Fibroblast of skin of right biceps (primary cell): ENCODE measurements around the gene USP2.

Experiments used
- DNase-seq: peaks from one replicate; pipeline ENCODE4 v3.0.0-alpha.2; 2013

The USP2 gene

DNA sequence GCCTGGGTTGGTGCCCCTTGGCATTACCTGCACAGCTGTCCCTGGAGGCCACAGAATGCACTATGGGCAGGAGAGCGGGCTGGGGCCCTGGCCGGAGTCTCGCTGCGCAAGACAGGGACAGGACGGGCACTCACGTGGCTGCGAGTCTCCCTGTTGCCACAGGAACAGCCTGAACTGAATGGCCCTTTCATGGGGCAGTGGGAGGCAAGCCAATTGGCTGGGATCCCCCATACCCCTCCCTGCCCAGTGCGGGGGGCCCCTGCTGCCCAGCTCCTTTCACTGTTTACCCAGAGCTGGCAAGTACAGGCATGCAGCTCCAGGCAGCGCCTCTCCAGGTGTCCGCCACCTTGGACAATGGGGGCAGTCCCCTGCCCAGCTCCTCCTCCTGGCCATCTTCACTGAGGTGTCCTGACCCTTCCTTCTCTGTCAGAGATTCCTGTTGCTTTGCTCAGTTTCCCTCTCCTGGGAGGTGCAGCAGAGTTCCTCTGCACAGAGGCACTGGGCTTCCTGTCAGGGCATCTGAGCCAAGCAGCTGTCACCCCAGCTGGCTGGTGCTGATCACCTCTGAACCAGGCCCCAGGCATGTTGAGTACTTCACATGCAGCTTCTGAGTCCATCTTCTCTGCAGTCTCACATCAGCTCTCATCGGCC, 5.2 kb downstream of the USP2 start:
- DNase-seq = no peak

DNA sequence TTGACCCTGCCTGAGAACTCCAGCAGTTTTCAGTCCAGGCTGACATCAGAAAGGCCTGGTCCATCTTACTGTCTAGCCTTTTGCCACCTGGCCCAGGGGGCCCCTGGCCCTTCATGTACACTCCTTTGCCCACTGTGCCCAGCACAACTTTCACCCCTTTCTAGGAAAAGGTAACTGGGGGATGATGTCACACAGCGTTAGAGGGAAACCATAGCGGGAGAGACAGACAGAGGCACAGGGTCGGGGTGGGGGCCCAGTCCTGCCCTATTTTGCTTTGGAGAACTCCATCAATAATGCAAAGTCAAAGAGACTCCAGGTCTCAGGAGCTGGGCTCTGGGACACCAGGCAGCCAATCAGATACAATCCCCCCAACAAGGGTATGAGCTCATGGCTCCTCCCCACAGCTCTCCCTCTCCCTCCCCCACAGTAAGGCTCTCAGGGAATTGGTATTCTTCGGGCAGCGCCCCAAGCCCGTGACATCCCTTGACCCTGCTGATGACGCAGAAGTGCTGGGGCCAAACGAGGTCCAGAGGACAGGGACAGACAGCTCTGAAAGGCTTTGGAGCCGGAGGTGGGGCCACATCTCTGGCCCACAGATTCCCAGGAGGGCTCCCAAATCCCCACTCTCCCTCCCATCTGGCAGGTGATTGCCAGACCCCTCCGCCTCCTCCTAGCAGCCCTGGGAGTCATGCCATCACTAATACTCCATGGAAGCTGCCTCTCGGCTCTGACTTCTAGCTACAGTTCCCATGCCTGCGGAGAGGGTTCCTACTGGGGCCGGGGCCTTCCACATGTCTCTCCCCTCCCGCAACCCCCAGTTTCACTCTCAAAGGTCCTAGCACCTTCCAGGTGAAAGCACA, 5.9 kb downstream of the USP2 start:
- peak; percentile 49 for DNase-seq

GRCh38 chr11:119374632-119375336, 6.7 kb downstream of the USP2 start:
- no peak for DNase-seq

- peak; percentile 69 for DNase-seq
These were observed 7.4 kb downstream of the USP2 start for GRCh38 chr11:119373921-119374631.

- DNase-seq = no peak
These were observed 8.2 kb downstream of the USP2 start for GRCh38 chr11:119373059-119373920.

GRCh38 chr11:119372260-119373058, 9.0 kb downstream of the USP2 start:
- no peak for DNase-seq

GRCh38 chr11:119371778-119372182, 9.7 kb downstream of the USP2 start:
- DNase-seq = no peak

DNA sequence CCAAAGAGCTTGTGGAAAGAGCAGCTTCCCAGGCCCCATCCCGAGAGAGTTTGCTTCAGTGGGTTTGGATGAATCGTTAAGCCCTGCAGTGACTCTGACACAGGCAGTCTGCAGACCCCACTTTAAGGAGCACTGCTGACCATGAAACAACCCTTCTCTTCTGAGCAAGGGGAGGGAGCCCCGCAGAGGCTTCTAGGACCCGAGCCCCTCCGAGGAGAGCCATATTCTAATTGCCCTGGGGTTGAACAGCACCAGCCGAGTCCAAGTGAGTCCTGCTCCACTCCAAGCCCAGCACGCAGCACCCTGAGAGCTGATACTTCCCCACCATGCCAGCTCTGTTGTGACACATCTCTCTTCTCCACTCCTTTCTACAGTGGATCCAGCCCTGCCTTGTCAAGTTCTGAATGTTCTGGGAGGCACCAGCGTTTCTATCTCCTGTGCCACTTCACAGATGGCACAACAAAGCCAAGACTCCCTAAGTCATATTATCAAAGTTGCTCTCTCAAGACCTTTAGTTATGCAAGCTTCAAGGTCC, 10.4 kb downstream of the USP2 start:
- no peak for DNase-seq

GRCh38 chr11:119370486-119371046, 10.9 kb downstream of the USP2 start:
- DNase-seq = no peak

- no peak for DNase-seq
These were observed 12.2 kb downstream of the USP2 start for GRCh38 chr11:119369132-119369925.

DNA sequence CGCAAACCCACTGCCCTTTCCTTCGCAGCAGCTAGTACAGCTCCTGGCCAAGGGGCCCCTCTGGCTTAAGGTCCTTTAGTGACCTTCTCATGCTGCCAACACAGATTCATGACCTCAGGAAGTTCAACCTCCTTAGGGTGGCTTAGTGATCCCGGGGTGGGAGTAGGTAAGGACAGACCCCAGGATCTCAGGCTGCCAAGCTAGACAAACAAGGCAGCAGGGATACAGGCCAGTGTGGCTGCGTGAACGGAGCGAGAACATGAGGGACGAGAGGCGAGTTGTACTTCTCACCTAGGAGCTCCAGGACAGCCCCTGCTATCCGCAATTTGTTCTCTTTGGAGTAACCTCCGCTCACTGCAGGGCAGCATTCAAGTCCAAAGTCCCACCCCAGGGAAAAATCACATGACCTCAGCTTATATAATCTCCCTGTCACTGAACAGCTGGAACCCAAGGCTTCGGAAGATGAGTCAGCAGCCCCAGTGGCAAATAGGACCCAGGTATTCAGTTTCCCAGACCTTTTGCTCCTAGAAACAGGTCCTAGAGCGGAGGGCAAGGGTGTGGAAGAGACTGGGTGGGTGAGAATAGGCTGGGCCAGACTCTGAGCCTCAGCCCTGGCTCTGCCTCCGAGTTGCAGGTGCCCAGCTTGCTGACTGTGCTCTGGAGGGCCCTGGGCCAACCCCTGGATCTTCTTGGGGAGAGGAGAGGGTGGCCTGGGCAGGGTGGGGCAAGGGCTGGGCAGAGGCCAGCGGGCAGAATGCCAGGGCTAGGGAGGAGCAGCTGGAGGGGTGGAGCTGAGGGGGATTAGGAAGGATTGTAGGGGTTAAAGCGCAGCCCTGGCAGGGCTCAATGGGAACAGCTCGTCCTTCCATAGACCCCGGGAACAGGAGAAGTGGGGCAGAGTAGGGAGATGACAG, 13.1 kb downstream of the USP2 start:
- no peak for DNase-seq

- no peak for DNase-seq
These were observed 13.8 kb downstream of the USP2 start for GRCh38 chr11:119367661-119368120.

GRCh38 chr11:119366690-119367620, 14.5 kb downstream of the USP2 start:
- no peak for DNase-seq

- peak; percentile 43 for DNase-seq
These were observed 16.4 kb downstream of the USP2 start for GRCh38 chr11:119365071-119365591.

DNA sequence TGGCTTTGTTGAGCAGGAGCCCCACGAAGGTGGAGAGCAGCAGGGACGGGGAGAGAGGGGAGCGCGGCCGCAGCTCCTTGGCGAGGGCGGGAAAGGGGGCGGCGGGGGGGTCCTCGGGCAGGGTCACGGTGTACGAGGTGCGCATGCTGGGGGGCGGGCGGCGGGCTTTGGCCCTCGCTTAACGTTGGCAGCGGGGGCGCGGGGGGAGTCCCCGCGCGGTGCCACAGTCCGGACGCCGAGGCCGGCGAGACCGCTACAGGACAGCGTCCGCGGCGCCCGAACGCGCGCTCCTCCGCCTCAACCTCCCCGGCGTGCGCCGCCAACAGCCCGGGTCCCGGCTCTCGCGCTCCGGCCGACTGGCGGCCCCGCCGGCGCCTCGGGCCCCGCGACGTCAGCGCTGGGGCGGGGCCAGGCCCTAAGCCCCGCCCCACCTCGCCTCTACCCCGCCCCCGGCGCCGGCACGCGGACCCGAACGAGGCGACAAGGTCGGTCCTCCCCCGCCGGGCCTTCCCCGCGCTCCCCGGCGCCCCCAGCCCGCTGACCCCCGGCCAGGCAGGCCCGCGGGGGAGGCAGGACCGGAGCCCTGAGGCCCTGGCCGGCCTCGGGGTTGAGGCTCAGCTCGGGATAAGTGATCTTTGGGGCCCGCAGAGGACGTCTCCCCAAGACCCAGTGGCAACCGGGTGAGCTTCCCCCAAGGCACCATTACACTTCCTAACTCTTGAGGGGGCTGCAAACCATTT, 17.5 kb downstream of the USP2 start:
- peak; percentile 53 for DNase-seq
